Thoracic aorta (tissue), 2 donors: Measurements from ENCODE around the gene THEMIS. TPM values are rescaled to one million over a fixed set of nuclear protein-coding genes. Genes with fewer than 3 reads are reported as not detected.
A peak's percentile ranks its signal among the peaks of the same experiment; 100 is the strongest.

Experiments used
- ATAC-seq: fragments of 150-250 bp; one replicate; pipeline ENCODE4 v1.8.0; 2017; ENCODE audit warnings: low read depth; ENCODE audit not compliant: insufficient number of reproducible peaks, low FRiP score
- DNase-seq: peaks from one replicate; pipeline ENCODE4 v3.0.0-alpha.2; 2020; ENCODE audit warnings: low spot score
- H3K27ac ChIP-seq, 2 donors: fragments of 200-600 bp; sonication (generic); 1 replicate in 1 of 2; 2 replicates in 1 of 2; pipeline ENCODE4 v1.5.1; 2016; ENCODE audit warnings: mild to moderate bottlenecking in 2 of 2, moderate library complexity in 2 of 2
- H3K27me3 ChIP-seq: fragments of 200-600 bp; sonication (generic); replicated peaks from 2 replicates; pipeline ENCODE4 v1.6.0; 2016; ENCODE audit warnings: mild to moderate bottlenecking; ENCODE audit not compliant: insufficient read depth
- H3K36me3 ChIP-seq: fragments of 200-600 bp; sonication (generic); one replicate; pipeline ENCODE4 v1.5.1; 2016
- H3K4me1 ChIP-seq, 2 donors: fragments of 200-600 bp; sonication (generic); 1 replicate in 1 of 2; 2 replicates in 1 of 2; pipeline versions ENCODE4 v1.5.1 to v1.6.0; 2016; ENCODE audit warnings: low read depth in 2 of 2, mild to moderate bottlenecking in 1 of 2; ENCODE audit not compliant: control insufficient read depth in 1 of 2
- H3K4me3 ChIP-seq: fragments of 200-600 bp; sonication (generic); 2 replicates; pipeline ENCODE4 v1.5.1; 2016; ENCODE audit warnings: mild to moderate bottlenecking
- H3K9me3 ChIP-seq: fragments of 200-600 bp; sonication (generic); 2 replicates; pipeline ENCODE4 v1.5.1; 2016
- CTCF ChIP-seq: fragments of 200-600 bp; sonication (generic); IDR thresholded peaks from one replicate; pipeline ENCODE4 v1.5.1; 2019; ENCODE audit warnings: antibody characterized with exemption
- total RNA-seq, 2 donors: library from RNA; depleted of rRNA; stranded (reverse); fragments of >200 nt; gene quantifications; one replicate each; pipeline versions ENCODE4 v1.1.0 to v1.2.3, GENCODE V29; 2016

Gene THEMIS
- total RNA-seq, 2 donors from 2014 or later = 1.6 to 1.9 TPM

- H3K36me3 ChIP-seq = no peaks in the 10 kb centered on the region
- no peak for TF ChIP-seq CTCF
- no peaks in the 10 kb centered on the region for H3K27me3 ChIP-seq
- H3K4me1 ChIP-seq = no peaks in the 10 kb centered on the region
- H3K4me3 ChIP-seq = no peak overlapping the region
- H3K9me3 ChIP-seq = no peaks in the 10 kb centered on the region
- ATAC-seq (no peak), DNase-seq (no peak)
- no peak overlapping the region for H3K27ac ChIP-seq
Observed at GRCh38 chr6:127749095-127749494, 151.8 kb downstream of the THEMIS start.

- Histone ChIP-seq H3K4me1 (no peaks in the 10 kb centered on the region), H3K4me3 (no peak overlapping the region), H3K27me3 (no peaks in the 10 kb centered on the region), H3K36me3 (no peaks in the 10 kb centered on the region), H3K27ac (no peak overlapping the region), H3K9me3 (no peaks in the 10 kb centered on the region)
- TF ChIP-seq CTCF = no peak
- ATAC-seq = no peak
- no peak for DNase-seq
Observed at GRCh38 chr6:127748290-127748689, 152.6 kb downstream of the THEMIS start.

GRCh38 chr6:127738423-127738822, 162.4 kb downstream of the THEMIS start:
- Histone ChIP-seq H3K4me1 (no peaks in the 10 kb centered on the region), H3K27me3 (no peaks in the 10 kb centered on the region), H3K4me3 (no peak overlapping the region), H3K9me3 (no peaks in the 10 kb centered on the region), H3K27ac (no peak overlapping the region), H3K36me3 (no peaks in the 10 kb centered on the region)
- ATAC-seq = no peak
- DNase-seq = no peak
- no peak for TF ChIP-seq CTCF

GRCh38 chr6:127737768-127738167, 163.1 kb downstream of the THEMIS start:
- Histone ChIP-seq H3K27me3 (no peaks in the 10 kb centered on the region), H3K36me3 (no peaks in the 10 kb centered on the region), H3K9me3 (no peaks in the 10 kb centered on the region), H3K4me1 (no peaks in the 10 kb centered on the region), H3K27ac (no peak overlapping the region), H3K4me3 (no peak overlapping the region)
- TF ChIP-seq CTCF = no peak
- no peak for ATAC-seq
- no peak for DNase-seq

GRCh38 chr6:127737009-127737486, 163.8 kb downstream of the THEMIS start:
- ATAC-seq (no peak), DNase-seq (no peak)
- H3K4me1 ChIP-seq = no peaks in the 10 kb centered on the region
- peak; percentile 49 for TF ChIP-seq CTCF
- H3K4me3 ChIP-seq = no peak overlapping the region
- H3K27ac ChIP-seq = no peak overlapping the region
- H3K36me3 ChIP-seq = no peaks in the 10 kb centered on the region
- H3K9me3 ChIP-seq = no peaks in the 10 kb centered on the region
- H3K27me3 ChIP-seq = no peaks in the 10 kb centered on the region
